H54 (cell line): ENCODE measurements around the gene IGSF21.
"Not testable (repeated sequence)": the region's sequence is repeated elsewhere in the genome, so short reads cannot be mapped to it uniquely, and the experiment has no call there.

ENCODE experiments used
- DNase-seq: peaks from one replicate; pipeline ENCODE4 v3.0.0; 2011; ENCODE audit warnings: low spot score, mixed read lengths; ENCODE audit not compliant: insufficient read length
- FAIRE-seq: peaks from 3 replicates; lab custom pipeline; 2011; peaks lifted over from hg19 to GRCh38; lab: Jason Lieb, UNC
- POLR2A ChIP-seq: IDR thresholded peaks from 2 replicates; pipeline ENCODE4 v1.6.1; 2011; ENCODE audit warnings: low read depth, mild to moderate bottlenecking, low read length

IGSF21 gene

DNA sequence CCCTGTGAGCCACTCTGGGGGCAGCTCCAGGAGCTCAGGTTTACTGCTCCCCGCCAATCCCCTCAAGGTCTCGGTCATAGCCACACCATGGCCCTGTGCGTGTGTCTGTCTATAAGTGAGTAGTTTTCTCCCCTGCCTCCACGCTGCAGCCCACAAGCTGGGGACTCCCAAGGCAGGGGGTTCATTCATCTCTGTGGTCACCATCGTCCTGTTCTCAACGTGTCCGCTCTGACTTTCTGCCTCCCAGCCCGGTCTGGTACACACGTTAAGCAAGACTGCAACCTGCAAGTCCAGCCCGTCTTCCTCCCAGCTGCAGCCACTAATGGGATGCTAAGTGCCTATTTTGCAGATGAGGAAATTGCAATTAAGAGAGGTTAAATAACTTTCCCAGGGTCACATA, 49.8 kb downstream of the IGSF21 start:
- DNase-seq = no peak
- FAIRE-seq = no peak
- TF ChIP-seq POLR2A = no peak

DNA sequence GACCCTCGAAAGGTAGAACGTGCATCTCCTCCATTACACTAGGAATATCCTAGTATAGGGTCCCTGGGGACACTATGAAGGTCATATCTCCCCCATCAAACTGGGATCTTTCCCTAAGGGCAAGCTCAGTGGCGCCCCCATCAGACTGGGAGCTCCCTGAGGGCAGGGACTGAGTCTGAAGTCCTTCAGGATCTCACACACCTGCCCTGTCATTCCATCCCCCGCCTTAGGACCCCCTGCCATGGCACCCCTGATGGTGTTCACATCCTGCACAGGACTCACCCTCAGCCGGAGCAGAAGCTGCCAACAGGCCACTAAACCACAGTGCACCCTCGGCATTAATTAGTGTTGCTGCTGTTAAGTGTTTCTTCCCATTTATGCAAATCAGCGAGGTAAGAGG, 50.4 kb downstream of the IGSF21 start:
- no peak for TF ChIP-seq POLR2A
- DNase-seq (no peak), FAIRE-seq (no peak)

DNA sequence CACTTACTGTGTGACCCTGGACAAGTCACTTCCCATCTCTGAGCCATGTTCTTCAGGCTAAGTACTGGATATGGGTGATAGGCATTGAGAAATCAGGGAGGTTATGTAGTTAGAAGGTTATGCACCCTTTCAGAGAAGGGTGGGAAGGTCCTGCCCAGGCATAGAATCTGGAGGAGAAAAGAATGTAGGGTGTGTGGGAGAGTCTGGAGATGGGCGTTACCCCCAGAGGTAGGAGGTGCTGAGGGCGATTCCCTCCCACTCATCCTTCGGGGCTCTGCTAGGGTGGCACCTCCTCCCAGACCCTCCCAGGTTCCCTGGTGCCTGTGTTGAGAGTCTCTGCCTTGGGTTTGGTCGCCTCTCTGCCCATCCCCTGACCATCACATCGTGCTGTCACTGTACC, 51.1 kb downstream of the IGSF21 start:
- FAIRE-seq (no peak), DNase-seq (no peak)
- no peak for TF ChIP-seq POLR2A

DNA sequence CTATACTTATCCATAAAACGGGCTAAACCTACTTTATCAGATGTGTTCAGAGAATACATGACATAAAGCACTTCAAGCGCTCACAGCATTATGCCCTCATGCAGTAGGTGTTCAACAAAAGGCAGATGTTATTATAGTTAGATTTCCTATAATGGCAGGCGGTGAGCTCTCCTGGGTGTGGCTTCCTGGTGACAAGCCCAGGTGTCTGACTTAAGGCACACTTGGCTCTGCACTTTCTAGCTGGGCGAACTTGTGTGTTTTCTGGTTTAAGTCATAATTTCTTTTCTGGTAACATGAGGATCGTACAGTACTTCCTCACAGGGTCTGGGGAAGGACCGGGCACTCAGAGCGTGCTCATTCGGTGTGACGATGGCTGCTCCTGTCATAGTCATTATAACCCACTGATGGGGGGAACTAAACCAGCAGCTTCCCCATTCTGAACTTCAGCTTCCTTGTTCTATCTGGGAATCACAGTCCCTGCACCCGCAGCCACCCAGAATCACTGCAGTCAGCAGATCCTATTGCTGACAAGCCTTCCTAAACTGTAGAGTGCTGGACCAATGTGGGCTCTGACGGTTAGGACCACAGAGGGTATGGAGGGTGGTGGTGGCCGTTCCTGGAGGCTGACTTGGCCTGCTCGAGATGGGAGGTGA, 52.8 kb downstream of the IGSF21 start:
- DNase-seq (no peak), FAIRE-seq (no peak)
- no peak for TF ChIP-seq POLR2A

DNA sequence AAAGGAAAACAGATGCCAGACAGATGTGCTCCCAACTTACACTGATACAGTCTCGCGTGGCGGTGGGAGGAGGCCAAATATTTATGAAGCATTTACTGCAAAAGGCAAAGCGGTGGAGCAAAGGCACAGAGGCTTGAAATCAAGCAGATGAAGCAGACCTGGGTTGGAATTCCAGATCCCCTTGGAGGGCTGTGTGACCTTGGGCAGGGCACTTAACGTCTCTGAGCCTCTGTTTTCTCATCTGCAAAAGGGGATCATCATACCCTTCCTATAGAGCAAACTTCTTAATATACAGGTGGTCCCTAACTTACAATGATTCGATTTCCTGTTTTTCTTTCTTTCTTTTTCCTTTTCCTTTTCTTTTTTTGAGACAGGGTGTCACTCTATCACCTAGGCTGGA, 54.1 kb downstream of the IGSF21 start:
- DNase-seq = no peak
- TF ChIP-seq POLR2A = no peak
- no peak for FAIRE-seq

DNA sequence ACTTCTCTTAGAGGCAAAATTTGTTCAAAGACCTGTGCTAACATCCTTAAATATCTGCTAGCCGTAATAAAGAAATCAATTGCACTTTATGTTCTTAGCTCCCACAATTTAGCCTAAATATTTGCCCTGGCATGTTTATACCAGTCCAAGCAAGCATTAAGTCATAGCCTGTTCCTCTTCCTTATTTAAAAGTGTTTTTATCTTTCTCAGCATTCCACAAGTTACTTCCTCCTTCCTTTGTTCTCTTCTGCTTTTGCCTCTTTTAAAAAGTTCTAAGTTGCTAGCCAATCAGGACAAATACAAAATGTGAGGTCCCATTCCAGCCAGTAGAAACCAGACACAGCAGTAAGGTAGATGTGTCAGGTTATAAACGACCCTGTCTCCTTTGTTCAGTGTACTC, 58.0 kb downstream of the IGSF21 start:
- FAIRE-seq, DNase-seq: not testable (repeated sequence)

DNA sequence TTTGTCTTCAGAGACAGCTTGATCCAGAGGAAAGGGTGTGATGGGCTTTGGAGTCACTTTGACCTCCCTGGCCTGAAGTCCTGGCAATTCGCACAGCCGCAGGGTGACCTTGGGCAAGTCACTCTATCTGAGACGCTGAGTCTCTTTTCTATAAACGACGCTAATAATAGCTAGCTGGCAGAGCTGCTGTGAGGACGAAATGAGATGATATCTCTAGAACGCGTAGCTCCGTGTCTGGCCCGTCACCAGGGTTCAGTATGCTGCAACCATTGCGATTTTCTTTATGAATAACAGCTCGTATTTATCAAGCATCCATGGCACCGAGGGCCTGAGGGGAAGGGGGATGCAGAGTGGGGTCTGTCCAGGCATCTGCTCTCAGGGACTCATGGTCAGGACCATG, 58.7 kb downstream of the IGSF21 start:
- DNase-seq (no peak), FAIRE-seq (no peak)
- TF ChIP-seq POLR2A = no peak

DNA sequence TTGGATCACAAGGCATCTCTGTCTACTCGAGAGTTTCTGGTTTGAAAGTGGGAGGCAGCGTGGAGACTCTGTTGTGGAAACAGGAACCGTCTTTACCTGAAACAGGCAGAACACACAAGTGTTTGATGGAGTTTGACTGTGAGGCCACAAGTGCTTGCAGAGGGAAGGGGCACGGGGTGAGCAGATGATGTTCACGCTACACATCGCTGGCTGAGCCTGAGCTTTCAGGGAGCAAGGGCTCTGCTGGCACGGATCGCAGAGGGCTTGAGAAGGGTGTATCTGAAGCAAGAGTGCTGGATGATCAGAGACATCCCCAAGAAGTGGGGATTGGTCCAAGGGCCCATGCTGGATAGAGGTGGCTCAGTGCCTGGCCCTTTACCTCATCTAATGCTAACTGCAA, 59.3 kb downstream of the IGSF21 start:
- FAIRE-seq (no peak), DNase-seq (no peak)
- TF ChIP-seq POLR2A = no peak

DNA sequence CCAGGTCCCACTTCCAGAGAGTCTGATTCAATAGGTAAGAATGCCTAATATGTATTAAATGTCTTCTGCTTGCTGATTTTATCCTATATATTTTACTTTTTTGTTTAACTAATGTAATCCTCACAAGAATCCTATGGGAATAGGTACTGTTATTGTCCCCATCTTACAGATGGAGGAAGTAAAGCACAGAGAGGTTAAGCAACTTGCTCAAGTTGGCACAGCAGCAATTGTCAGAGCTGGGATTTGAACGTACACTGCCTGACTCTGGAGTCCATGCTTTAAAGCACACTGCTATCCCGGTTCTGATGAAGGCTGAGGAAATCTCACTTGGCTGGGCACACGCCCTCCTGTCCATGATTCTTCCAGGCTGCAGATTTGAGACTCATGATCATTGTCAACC, 62.8 kb downstream of the IGSF21 start:
- TF ChIP-seq POLR2A = no peak
- DNase-seq (no peak), FAIRE-seq (no peak)

DNA sequence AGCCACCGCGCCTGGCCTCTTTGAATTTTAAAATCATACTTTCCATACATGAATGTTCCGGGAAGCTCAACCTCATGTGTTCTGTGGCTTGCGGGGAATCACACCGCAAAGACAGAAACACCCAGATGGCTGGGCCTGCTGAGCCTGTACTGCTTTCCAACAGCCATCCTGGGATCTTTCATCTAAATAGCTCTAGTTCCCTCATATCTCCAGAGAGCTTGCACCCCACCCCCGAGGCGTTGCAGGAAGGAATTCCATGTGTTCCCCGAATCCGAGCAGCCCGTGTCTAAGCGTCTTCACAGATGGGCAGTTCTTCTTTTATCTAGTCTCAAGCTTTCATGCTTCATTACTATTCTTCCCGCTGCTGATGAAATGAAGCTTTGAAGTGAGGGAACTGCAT, 66.4 kb downstream of the IGSF21 start:
- DNase-seq (no peak), FAIRE-seq (no peak)
- no peak for TF ChIP-seq POLR2A

DNA sequence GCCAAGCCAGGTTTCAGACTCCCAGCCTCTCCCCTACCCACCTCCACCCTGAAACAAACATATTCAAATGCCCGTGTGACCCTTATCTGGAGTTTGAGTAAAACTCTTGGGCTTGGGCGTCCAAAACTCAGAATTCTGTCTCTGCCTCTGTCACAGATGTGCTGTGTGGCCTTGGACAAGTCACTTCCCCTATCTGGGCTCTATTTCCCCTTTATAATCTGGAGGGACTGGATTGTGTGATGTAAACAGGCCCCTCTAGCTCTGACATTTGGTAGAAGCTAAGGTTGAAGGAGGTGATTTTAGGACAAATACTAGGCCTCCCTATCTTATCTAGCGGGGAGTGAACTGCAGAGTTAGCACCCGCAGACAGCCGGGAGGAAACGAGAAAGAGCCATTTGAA, 67.5 kb downstream of the IGSF21 start:
- no peak for TF ChIP-seq POLR2A
- FAIRE-seq = no peak

DNA sequence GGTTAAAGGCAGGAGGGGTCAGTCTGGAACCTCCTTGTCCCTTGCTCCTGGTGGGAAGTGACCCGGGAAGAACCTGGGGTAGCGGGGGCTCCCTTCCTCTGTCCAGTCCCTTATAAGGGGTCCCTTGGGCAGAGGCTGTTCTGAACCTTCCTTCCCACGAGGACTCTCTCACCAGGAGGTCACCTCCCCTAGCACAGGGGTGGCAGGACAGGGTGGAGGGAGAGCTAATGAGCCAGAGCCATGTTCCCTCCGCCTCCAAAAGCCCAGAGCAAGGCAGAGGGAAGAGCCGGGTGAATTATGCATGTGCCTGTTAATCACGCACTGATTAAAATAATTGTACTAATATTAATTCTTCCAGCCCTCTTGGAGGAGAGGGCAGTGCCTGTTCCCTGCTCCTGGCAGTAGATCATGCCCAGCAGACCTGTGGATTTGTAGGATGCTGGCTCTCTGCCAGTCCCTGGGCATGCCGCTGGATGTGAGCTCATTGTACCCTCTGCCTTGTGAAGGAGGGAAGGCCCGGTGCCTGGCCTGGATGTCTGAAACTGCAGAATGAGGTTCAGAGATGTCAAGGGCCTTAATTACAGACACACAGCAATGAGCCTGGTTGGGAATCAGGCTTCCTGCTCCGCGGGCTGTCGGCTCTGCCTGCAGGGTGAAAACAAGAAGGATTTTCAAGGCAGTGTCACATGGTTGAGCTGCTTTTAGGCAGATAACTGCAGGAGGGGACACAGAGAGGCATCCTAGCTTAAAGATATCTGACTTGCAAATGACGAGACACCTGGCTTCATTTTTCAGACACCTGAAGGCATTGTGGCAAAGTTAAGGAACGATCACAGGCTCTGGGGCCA, 68.2 kb downstream of the IGSF21 start:
- no peak for TF ChIP-seq POLR2A
- FAIRE-seq (no peak), DNase-seq (no peak)

More for the DNA sequence above, 67.5 kb downstream of the IGSF21 start:
- DNase-seq = no peak

DNA sequence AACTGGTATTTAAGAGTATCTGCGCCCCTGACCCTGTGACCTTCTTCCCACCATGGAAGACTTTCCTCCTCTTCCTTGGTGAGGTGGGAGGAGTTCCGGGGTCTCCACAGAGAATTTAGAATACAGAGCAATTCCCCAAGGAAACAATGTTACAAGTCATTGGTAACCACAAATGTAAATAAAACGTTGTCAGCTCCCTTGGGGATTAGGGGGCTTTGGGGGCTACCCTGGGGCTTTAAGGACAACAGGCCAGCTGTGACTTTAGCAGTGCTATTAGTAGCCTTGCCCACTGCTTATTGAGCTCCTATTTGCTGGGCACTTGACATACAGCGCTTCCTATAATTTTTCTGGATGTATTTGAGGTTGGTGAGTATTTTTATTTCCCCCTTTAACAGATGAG, 69.0 kb downstream of the IGSF21 start:
- FAIRE-seq (no peak), DNase-seq (no peak)
- TF ChIP-seq POLR2A = no peak

DNA sequence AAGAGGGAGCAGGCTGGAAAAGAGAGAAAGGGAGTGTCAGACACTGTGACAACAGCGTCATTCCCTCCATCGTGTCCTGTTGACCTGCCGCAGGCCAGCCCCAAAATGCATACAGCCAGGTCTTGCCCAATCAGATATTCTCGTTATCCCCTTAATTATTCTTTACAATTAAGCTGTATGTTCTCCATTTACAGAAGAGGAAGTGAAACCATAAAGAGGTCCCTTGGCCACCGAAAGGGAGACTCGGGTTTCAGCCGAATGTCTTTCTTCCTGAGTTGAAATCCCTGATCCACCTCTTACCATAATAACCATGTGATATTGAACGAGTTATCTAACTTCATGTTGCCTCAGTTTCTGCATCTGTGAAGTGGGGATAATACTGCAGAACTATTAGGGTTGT, 70.5 kb downstream of the IGSF21 start:
- no peak for TF ChIP-seq POLR2A
- FAIRE-seq = no peak
- DNase-seq = no peak

DNA sequence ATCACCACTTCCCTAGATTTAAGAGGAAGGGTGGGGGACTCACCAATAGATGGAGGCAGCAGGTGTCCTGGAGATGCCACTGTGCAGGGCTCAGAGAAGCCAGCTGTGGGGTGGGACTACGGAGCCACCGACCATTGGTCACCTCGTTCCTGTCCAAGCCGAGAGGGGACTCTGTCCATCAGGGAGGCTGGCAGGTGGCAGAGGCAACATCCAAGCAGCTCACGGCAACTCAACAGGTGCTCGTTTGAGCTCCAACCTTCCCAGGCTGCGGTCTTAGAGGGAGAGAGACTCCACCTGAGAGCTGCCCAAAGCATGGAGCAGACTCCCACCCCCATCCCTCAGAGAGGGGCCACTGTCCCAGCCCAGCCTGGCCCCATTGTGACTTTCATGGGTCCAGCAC, 71.4 kb downstream of the IGSF21 start:
- DNase-seq = no peak
- FAIRE-seq = no peak
- TF ChIP-seq POLR2A = no peak
